EL (cell line): ENCODE results near the gene HACD1.
"Not testable (repeated sequence)": the region's sequence is repeated elsewhere in the genome, so short reads cannot be mapped to it uniquely, and the experiment has no call there.

Experiments
- DNase-seq: peaks from one replicate; pipeline ENCODE4 v3.0.0-alpha.2; 2016

The HACD1 gene

DNA sequence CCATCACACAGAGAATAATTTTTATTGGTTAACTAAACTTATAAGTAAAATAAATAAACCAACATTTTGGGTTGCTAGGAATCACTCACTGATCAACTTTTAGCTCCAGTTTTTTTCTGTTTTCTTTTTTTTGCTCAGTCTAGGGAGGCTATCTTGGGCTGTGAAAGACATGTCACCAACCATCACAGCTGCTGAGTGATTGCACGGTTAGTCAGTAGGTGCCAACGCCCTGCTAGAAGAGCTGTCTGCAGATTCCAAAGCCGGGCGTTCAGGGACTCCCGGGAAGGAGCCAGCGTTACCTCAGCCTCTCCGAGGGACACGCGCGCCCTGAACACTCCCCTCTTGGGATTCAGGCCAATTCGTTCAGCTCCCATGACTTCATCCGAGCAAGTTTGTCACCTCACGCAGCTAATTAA, 26.2 kb upstream of the HACD1 start:
- peak; percentile 84 for DNase-seq

DNA sequence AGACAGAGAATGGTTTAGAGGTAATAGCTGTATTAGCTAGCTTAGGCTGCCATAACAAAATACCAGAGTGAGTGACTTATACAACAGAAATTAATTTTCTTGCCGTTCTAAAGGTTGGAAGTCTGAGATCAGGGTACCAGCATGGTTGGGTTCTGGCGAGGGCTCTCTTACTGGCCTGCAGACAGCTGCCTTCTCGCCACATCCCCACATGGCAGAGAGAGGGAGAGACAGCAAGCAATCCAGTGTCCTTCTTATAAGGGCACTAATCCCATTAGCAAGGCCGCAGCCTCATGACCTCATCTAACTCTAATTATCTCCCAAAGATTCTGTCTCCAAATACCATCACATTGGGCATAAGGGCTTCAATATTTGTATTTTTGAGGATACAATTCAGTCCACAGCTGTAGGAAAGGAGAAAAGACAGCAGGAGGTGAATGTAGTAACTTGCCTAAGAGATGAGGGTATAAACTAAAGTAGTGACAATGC, 23.2 kb upstream of the HACD1 start:
- DNase-seq = no peak

GRCh38 chr10:17637869-17638268, 20.7 kb upstream of the HACD1 start:
- no peak for DNase-seq

GRCh38 chr10:17633353-17633752, 16.2 kb upstream of the HACD1 start:
- no peak for DNase-seq

- DNase-seq = not testable (repeated sequence)
Measured at GRCh38 chr10:17632590-17632989, 15.4 kb upstream of the HACD1 start.

- no peak for DNase-seq
Measured at GRCh38 chr10:17626656-17627055, 9.5 kb upstream of the HACD1 start.

DNA sequence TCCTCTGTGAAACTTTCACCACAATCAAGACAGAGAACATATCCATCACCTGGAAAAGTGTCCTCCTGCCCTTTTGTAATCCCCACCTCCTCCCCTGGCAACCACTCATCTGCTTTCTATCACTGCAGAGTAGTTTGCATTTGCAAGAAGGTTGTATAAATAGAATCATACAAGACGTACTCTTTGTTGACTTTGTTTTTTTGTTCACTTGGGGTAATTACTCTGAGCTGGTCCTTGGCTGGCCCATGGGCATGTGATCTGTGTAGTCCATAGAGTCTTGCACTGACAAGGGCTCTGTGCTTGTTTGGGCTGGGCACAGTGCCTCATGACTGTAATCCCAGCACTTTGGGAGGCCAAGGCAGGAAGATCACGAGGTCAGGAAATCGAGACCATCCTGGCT, 7.8 kb upstream of the HACD1 start:
- no peak for DNase-seq

- DNase-seq = peak; percentile 15
Measured at GRCh38 chr10:17622061-17622460, 4.9 kb upstream of the HACD1 start.

DNA sequence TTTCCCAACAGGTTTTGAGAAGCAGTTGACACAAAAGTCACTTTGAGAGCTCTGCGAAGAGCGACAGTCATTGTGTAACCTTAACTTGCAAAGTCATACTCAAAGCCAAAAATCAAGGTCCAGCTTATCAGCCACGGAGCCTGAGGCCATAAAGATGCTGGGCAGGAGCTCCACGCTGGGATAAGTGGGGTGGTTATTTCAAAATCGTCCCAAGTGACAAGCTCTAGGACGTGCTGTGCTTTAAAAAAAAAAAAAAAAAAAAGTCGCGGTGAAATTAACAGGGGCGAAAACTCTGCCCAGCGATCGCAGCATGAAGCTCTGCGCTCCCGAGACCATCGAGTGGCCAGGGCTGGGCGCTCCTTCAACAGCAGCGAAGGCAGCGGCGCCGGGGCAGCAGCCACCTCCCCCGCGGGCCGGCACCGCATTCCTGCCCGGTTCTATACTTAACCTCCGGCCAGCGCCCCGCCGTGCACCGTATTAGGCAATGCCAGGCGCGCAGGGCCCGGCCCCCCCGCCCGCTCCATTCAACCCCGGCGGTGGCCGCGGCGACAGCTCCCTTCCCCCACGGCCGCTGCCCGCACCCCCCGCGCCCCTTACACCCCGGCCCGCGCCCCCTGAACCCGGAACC, 657 bp downstream of the HACD1 start:
- peak; percentile 80 for DNase-seq

GRCh38 chr10:17609523-17610079, 7.6 kb downstream of the HACD1 start:
- no peak for DNase-seq

- DNase-seq = peak; percentile 63
Measured at GRCh38 chr10:17607603-17608332, 9.4 kb downstream of the HACD1 start.

GRCh38 chr10:17607060-17607459, 10.1 kb downstream of the HACD1 start:
- no peak for DNase-seq

DNA sequence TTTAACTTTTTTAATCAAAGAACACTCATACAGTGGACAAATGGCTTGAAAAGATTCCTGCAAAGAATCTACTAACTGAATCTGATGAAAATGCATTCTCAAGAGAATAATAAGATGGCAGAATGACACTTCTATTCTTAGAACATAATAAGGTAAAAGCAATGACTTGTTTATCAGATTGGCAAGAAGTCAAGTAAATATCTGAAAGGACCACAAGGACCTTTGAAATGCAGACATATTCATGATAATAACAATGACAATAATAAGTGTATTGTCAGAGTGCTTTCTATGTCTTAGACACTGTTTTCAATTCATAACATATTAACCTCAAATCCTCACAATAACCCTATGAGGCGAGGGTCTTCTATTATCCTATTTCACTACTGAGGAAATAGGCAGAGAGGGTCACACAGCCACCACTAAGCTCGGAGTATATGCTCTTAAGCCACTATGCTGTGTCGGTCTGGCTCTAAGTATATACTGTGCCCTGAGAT, 10.6 kb downstream of the HACD1 start:
- no peak for DNase-seq

GRCh38 chr10:17605936-17606335, 11.2 kb downstream of the HACD1 start:
- no peak for DNase-seq

DNA sequence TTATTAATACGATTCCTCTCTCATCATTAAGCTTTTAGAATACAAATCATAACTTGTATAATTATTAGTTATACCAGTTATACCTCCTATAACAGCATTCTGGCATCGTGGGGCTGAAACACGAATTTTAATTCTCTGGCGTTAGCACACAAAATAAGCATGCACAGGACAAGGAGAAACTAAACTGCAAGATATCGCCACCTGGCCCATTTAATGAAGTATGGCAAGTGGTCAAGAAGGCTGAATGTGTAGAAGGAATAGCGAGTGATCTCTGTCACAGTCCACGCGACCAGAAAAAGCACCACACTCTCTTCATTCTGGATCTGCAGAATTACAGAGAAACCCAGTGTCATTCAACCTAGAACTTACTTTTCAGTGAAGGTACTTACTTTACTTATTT, 18.1 kb downstream of the HACD1 start:
- DNase-seq = peak; percentile 33

DNA sequence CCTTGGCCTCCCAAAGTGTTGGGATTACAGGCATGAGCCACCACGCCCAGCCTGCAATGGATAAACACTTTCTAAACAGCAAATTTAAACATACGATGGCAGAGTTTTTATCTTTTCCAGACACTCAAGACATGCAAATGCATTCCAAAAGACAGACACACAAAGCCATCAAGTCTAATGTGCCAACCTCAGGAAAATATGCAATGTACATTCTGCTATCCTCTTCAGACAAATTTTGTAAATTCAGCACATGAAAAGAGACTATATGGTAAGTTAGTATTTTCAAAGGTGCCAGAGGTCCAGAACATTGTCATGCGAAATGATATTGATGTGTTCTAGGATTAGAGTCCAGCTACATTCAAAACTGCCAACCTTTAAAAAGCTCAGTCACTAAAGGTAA, 19.8 kb downstream of the HACD1 start:
- no peak for DNase-seq

- DNase-seq = no peak
Measured at GRCh38 chr10:17590969-17591645, 26.1 kb downstream of the HACD1 start.

DNA sequence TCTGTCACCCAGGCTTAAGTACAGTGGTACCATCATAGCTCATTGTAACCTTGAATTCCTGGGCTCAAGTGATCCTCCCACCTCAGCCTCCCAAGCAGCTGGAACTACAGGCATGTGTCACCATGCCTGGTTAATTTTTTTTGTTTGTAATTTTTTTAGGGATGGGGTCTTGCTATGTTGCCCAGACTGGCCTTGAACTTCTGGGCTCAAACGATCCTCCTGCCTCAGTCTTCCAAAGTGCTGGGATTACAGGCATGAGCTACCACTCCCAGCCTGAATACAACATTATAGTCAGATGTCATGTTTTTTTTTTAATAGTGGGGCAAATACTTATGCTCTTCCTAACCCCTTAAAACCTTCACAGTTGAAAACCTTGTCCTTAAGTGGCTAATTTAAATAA, 27.9 kb downstream of the HACD1 start:
- DNase-seq = not testable (repeated sequence)

DNA sequence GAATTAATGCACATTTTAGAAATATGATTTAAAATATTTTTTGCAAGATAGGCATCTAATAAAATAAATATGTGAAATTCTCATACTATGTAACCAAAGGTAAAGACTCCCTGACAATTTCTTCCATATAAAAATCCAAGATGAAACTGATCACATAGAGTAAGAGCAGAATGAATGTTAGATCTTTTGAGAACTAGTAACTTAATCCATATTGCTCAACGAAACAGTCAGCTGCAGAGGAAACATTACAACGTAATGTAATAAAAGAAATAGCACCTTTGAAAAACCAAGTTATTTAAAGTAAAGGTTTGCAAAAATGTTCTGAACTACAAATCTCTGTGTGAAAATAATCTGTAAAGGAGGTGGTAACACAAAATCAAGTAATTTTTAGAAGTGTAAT, 28.8 kb downstream of the HACD1 start:
- DNase-seq = no peak

GRCh38 chr10:17587321-17587720, 29.9 kb downstream of the HACD1 start:
- DNase-seq = not testable (repeated sequence)

- DNase-seq = peak; percentile 28
Measured at GRCh38 chr10:17586821-17587234, 30.3 kb downstream of the HACD1 start.

DNA sequence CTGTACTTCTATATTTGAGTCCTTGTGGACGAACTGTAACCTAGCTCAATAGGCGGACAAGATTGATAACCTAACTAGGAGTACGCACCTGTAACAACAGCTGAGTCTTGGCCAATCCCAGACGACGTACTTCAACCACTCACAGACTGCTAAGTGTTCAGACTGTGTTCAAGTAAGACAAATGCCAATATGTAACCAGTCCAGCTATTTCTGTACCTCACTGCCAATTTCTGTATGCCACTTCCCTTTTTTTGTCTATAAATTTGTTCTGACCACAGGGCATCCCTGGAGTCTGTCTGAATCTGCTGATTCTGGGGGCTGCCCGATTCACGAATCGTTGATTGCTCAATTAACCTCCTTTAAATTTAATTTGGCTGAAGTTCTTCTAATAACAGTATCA, 32.2 kb downstream of the HACD1 start:
- DNase-seq = no peak

DNA sequence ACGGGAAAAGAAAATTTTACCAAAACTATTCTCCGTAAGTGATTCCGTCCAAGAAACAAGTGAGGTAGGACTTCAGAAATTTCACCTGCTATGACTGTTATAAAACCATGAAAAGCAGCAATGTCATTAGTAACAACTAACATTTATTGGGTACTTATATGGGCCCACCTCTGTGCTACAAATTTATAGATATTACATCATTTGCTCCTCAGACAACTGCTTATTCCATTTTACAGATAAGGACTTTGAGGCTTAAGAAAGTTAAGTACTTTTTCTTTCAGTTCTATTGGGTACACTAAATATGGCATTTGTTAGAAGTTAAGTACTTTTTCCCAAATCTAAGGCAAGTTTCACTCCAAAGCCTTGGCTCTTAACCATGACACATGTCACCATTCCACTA, 36.3 kb downstream of the HACD1 start:
- no peak for DNase-seq
